Ovary (tissue), 3 donors: ENCODE measurements around the gene WNT6.

Experiments used
- CTCF ChIP-seq, 3 donors: fragments of 450-650 bp in 2 of 3; fragments of 200-600 bp in 1 of 3; IDR thresholded peaks; one replicate each; pipeline versions ENCODE4 v1.5.1 to v1.8.0; 2016 to 2022; ENCODE audit warnings: antibody characterized with exemption in 3 of 3, mild to moderate bottlenecking in 1 of 3
- EP300 ChIP-seq: sonication (generic); formaldehyde crosslinking; IDR thresholded peaks from one replicate; pipeline ENCODE4 v1.6.1; 2017; ENCODE audit warnings: antibody characterized with exemption
- POLR2A ChIP-seq: fragments of 450-650 bp; IDR thresholded peaks from one replicate; pipeline ENCODE4 v1.6.1; 2017; ENCODE audit warnings: antibody characterized with exemption, mild to moderate bottlenecking, moderate library complexity
- donor health status: DM: no; HTN: no; CAD: no.

GRCh38 chr2:218899147-218899546 is 39.5 kb downstream of the WNT6 start:
- no peak for TF ChIP-seq CTCF (IDR thresholded peaks at IDR 0.05)
- no peak for TF ChIP-seq POLR2A
- TF ChIP-seq EP300, result no peak
